Stimulated activated CD4-positive, alpha-beta T cell treated with anti-CD3 and anti-CD28 coated beads, Interleukin-1b, Interleukin-23, amount 100 ng/mL, for 48 hours (primary cell): Measurements from ENCODE around the gene ISM2.

Source experiments
- DNase-seq: peaks from one replicate; pipeline ENCODE4 v3.0.0-alpha.2; 2020

Gene ISM2

DNA sequence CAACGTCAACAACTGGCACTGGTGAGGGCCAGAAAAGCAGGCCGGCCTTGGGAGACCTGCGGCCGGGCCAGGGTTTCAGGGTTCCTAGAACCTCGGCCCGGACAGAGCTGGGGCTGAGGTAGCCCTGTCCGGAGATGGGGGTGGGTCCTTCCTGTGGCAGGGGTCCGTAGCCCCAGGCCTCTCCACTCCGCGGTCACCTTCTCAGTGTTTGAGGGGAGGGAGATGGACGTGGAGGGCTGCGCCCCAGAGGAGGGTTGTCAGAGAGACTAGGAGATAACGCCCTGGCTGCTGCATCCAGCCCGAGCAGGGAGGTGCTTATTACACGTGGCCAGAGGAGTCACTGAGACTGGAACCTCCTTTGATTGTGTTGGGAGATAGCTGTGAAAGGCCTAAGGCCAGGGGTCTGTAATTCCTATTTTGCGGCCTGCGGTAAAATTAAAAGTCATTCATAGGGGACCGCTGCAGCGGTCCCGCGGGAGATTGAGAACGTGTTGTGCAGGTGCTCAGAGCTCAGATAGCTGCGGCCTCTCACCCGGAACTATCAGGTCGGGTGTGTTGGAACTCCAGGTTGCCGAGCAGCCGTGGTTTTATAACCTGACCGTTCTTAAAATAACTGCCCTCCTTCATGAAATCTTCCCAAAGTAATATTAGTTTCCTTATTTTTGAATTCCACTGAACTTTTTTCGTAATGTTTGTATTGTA, 40.2 kb downstream of the ISM2 start:
- peak; percentile 44 for DNase-seq

DNA sequence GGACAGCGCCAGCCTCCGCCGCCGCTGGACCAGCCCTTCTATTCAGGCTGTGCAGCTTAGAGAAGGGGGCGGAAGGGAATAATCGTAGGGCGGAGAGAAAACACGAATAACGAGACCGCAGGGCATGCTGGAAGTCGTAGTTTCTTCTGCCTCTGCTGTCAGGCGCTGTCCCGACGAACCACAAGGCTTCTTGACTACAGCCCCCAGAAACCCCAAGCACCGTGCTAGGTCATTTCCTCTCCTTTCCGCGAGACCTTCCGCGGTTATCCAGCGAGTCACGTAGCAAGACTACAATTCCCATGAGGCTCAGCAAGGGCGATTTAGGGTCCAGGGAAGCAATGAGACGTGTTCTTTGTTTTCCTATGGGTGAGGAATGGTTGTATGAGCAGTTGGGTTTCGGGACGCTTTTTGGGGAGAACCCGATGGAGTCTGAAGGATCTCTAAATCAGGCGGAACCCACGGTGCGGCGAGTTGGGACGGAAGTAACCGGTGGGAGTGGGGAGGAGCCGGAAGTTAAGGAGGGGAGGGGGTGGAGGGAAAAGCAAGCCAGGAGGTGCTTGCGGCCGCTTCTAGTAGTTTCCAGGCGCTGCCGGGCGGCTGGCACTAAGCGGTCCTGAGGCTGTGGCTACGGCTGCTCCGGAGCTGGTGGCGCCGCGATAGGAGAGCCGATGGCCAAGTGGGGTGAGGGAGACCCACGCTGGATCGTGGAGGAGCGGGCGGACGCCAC, 40.9 kb downstream of the ISM2 start, which contains the start of the genes AHSA1 and VIPAS39:
AHSA1 (plus strand) TSS at position 572 of the 727 bp plus-strand sequence; CDS start at position 669, 97 bp downstream.
VIPAS39 (minus strand) TSS at position 80 of the 727 bp plus-strand sequence. CDS start 3,499 bp downstream, outside the sequence.
- peak; percentile 96 for DNase-seq

DNA sequence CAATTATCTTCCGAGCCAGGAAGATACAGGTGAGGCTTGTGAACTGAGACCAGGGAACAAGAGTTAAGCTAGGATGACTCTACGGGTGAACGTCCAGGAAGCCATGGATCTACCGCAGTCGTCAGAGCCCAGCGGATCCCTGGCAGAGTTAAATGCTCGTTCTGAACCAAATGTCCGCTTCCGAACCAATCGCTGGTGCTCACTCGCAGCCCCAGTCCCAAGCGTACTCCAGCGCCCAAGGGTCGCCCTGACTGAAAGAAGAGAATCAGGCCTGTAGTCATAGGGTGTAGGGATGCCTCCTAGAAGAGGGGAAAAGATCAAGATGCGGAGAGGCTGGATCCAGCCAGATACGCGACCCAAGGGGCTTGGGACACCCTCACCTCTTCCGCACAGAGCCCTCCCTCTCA, 41.5 kb downstream of the ISM2 start:
- no peak for DNase-seq

DNA sequence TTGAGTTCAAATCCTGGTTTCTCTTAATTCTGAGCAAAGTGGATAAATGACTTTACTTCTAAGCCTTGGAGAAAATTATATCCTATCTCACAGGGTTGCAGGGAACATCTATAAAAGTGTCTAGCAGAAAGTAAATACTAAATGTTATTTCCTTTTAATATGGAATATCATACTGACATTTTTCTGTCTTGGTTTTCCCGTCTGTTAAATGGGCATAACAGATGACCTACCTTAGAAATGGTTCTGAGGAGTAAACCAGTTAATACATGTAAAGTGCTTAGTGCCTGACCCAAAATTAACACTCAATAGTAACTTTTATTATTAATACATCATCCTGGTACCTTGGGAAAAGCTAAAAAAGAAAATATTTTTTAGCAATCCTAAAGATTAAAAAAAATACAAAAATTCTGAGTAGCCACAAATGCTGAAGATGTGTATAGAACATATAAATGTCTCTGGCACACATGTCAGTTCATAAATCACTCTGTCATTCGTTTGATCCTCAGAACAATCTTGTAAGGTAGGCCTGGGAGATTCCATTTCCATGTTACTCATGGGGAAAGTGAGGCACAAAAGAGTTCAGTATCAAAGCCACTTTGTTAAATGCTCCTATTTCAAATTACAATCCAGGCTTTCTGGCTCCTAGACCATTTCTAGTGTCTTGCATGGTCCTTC, 42.5 kb downstream of the ISM2 start:
- no peak for DNase-seq

DNA sequence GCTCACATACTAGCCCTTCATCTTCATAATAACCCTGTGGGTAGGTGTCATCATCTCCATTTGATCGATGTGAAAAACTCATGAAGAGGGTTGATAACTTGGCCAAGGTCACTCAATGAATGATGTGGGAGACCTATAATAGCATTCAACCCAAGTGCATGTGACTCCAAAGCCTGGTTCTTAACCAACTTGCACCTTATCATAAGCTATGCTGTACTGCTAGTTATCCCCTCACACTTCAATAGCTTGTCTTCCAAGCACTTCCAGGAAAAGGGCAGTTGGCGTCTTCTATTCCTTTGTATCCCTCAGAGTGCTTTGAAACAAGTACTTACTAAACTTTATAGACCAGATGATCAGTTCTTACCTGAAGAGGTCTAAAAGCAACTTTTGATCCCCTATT, 56.4 kb downstream of the ISM2 start:
- DNase-seq, result no peak

DNA sequence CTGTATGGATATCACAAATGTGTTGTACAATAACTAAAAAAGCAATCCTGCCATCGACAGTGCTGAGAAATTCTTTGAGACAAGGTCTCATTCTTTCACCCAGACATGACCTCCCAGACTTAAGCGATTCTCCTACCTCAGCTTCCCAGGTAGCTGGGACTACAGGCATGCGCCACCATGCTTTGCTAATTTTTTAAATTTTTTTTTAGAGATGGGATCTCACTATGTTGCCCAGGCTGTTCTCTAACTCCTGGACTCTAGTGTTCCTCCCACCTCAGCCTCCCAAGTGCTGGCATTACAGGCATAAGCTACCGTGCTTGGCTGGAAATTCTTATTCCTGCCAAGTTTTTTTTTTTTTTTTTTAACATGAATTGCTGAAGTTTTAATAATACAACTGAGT, 58.8 kb downstream of the ISM2 start:
- no peak for DNase-seq

DNA sequence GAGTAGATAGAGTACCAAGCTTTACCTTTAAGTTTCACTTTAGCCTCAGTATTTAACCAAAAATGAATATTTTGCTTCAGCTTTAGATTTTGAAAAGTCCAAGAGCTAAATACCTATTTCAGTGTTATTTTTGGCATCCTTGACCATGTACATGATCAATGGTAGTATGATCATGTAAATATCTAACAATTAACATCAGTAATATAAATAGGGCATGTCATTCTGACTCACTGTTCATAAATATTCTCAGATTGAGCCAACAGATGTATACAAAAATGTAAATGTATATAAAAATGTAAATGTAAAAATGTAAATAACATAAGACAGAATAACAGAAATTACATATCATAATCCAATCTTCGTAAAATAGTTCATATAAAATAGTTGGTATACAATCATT, 60.0 kb downstream of the ISM2 start:
- DNase-seq, result no peak

DNA sequence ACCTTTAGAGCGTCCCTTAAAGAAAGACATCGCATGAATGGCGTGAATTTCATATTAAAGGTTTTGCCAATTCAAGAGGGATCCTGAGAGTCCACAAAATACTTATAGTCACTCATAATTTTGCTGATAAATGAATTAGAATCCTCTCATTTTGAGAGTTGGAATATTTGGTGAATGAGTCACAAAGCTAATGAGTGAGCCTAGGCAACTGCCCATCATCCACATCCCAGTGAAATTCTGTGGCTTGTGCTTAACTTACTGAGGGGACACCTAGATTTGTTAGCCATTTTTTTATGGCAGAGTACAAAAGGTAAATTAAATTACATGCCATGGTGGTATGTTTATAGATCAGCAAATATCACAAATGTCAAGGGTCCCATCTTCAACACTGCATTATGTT, 62.6 kb downstream of the ISM2 start:
- DNase-seq, result no peak

DNA sequence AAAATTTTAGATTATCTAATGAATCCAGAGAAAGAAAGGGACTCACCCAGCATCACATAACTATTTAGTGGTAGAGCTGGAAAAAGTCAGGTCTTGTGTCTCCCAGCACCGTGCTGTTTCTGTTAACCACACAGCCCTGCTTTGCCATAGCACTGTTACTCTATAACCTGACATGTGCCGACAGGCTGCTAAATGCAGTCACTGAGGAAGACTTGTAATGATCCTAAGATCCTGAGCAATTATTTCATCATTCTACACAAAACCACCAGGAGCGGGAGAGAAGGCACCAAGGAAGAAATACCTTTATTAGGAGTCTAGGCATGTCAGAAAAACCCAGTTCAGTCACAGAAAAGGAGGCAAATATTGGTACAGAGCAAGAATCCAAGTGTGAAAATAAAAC, 72.2 kb downstream of the ISM2 start:
- no peak for DNase-seq

DNA sequence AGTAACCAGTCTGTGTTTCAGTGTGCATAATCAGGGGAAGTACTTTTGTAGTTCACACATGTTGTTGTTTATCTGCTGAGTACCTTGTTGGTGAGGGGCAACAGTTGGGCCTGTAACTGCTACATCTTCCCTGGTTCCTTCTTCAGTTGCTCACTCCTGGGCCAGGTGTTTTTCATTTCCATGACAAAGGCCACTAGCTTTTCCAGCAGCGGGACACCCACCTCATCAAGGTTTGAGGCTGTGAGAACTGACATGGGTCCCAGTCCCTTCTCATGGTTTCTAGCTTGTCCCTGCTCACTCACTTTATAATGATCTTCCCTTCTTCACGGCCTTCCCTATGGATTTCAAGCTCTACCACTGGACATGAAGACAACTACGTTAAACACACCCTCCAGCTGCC, 73.8 kb downstream of the ISM2 start:
- DNase-seq, result no peak
